ENCODE results near the gene SCN9A. TPM values are rescaled to one million over a fixed set of nuclear protein-coding genes. Genes with fewer than 3 reads are reported as not detected.

SCN9A gene
- total and polyA plus RNA-seq, 4 donors = 1.5 to 46.4 (median 7.2) TPM

- H3K27ac ChIP-seq (ENCODE audit: low read depth in 1 of 2, low read length in 1 of 2) = no peak overlapping the region
- H3K4me1 ChIP-seq (ENCODE audit: control insufficient read depth in 5 of 5, insufficient read depth in 5 of 5, low read length in 5 of 5) = no peaks in the 10 kb centered on the region
- no peak overlapping the region for H3K4me3 ChIP-seq
- no peaks in the 10 kb centered on the region for H3K36me3 ChIP-seq (ENCODE audit: control insufficient read depth in 4 of 4, insufficient read depth in 4 of 4, low read length in 4 of 4)
- H3K9me3 ChIP-seq (ENCODE audit: control insufficient read depth in 4 of 4, insufficient read depth in 3 of 4, low read length in 3 of 4) = no peaks in the 10 kb centered on the region
- TF ChIP-seq CTCF (IDR thresholded peaks at IDR 0.05; ENCODE audit: control extremely low read depth, extremely low read depth) = no peak
- no peak for DNase-seq
- ATAC-seq (ENCODE audit: insufficient read depth, low FRiP score) = no peak
- no peaks in the 10 kb centered on the region for H3K27me3 ChIP-seq (ENCODE audit: control insufficient read depth in 3 of 3, insufficient read depth in 3 of 3, low read length in 2 of 3)
- no peak overlapping the region for H3K9ac ChIP-seq (ENCODE audit: insufficient read depth in 1 of 2, low read length in 2 of 2)
- 93 to 95% methylated on average over 7 of the region's 7 CpGs for WGBS, 2 donors
Observed at GRCh38 chr2:166357068-166357949, 18.4 kb downstream of the SCN9A start.

DNA sequence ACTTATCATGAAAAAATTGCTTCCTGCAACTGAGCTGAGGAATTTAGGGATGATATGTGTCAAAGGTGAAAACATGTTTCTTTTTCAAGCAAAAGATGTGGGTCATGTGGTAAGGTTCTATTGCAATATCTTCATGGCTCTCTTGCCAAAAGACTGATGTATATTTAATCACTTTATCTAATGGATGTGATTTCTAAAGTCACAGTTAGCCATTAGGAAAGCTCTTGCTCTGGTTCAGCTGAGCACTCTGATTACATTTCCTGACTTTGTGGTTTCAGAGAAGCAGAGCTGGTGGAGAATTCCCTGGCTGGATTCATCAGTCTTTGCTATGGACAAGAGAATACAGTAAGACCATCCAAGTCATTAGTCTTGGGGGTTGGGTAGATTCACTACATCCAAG lies 24.4 kb downstream of the SCN9A start:
- no peak for TF ChIP-seq CTCF (IDR thresholded peaks at IDR 0.05; ENCODE audit: control extremely low read depth, extremely low read depth)
- DNase-seq = peak; percentile 46 to 89 (median 84)
- H3K4me3 ChIP-seq = no peak overlapping the region
- no peak for ATAC-seq (ENCODE audit: insufficient read depth, low FRiP score)
- H3K4me1 ChIP-seq (ENCODE audit: control insufficient read depth in 5 of 5, insufficient read depth in 5 of 5, low read length in 5 of 5) = peaks cover 0 to 11% (median 0%) of the 10 kb centered on the region in 5 donors
- H3K9me3 ChIP-seq (ENCODE audit: control insufficient read depth in 4 of 4, insufficient read depth in 3 of 4, low read length in 3 of 4) = no peaks in the 10 kb centered on the region
- no peak overlapping the region for H3K27ac ChIP-seq (ENCODE audit: low read depth in 1 of 2, low read length in 1 of 2)
- H3K36me3 ChIP-seq (ENCODE audit: control insufficient read depth in 4 of 4, insufficient read depth in 4 of 4, low read length in 4 of 4) = no peaks in the 10 kb centered on the region
- H3K27me3 ChIP-seq (ENCODE audit: control insufficient read depth in 3 of 3, insufficient read depth in 3 of 3, low read length in 2 of 3) = no peaks in the 10 kb centered on the region
- no peak overlapping the region for H3K9ac ChIP-seq (ENCODE audit: insufficient read depth in 1 of 2, low read length in 2 of 2)

DNA sequence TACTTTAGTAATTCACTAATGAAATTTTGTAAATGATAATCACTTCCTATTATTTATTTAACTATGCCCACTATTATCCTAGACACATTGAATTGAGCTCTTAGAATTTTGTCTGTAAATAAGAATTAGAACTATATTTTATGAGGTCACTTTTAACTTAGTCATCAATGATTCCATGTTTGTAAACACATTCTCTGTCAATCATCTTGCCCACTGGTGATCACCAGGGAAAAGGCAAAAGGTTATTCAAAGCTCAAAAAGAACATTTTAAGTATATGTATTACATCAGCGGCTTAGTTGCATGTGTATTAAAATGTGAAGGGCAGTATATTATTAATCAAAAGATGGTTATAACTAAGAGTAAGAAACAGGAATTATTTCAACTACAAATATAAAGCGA lies 25.2 kb downstream of the SCN9A start:
- ATAC-seq (ENCODE audit: insufficient read depth, low FRiP score) (no peak), DNase-seq (no peak)
- Histone ChIP-seq H3K4me3 (no peak overlapping the region), H3K36me3 (ENCODE audit: control insufficient read depth in 4 of 4, insufficient read depth in 4 of 4, low read length in 4 of 4) (no peaks in the 10 kb centered on the region), H3K9me3 (ENCODE audit: control insufficient read depth in 4 of 4, insufficient read depth in 3 of 4, low read length in 3 of 4) (no peaks in the 10 kb centered on the region), H3K4me1 (ENCODE audit: control insufficient read depth in 5 of 5, insufficient read depth in 5 of 5, low read length in 5 of 5) (peaks cover 0 to 11% (median 0%) of the 10 kb centered on the region in 5 donors), H3K27ac (ENCODE audit: low read depth in 1 of 2, low read length in 1 of 2) (no peak overlapping the region), H3K9ac (ENCODE audit: insufficient read depth in 1 of 2, low read length in 2 of 2) (no peak overlapping the region), H3K27me3 (ENCODE audit: control insufficient read depth in 3 of 3, insufficient read depth in 3 of 3, low read length in 2 of 3) (no peaks in the 10 kb centered on the region)
- WGBS, 2 donors = 94 to 95% methylated on average over 2 of the region's 2 CpGs
- no peak for TF ChIP-seq CTCF (IDR thresholded peaks at IDR 0.05; ENCODE audit: control extremely low read depth, extremely low read depth)

Data from lung (tissue), 12 donors.